IMR-90 (cell line): Measurements from ENCODE around the gene GTF3C1. TPM values are rescaled to one million over a fixed set of nuclear protein-coding genes. Genes with fewer than 3 reads are reported as not detected.

Source experiments
- ATAC-seq: fragments of 200-7000 bp; cut with Tn5 transposase; 2 replicates; pipeline ENCODE4 v1.9.1; 2020; ENCODE audit warnings: low read depth, mild to moderate bottlenecking, moderate library complexity
- BruUV-seq: library from RNA; stranded (reverse); fragments of 400-500 nt; replicated peaks from 2 replicates; lab custom pipeline; 2021; lab: Mats Ljungman, UMichigan
- CTCF ChIA-PET: fragments of 300-600 bp; formaldehyde crosslinking; extraction: SDS; loops from one replicate; lab custom pipeline; 2021; ENCODE audit warnings: antibody characterized with exemption; lab: Yijun Ruan, JAX
- POLR2A ChIA-PET: fragments of 300-600 bp; sonication (Branson Sonifier 250); formaldehyde crosslinking; loops from one replicate; lab custom pipeline; 2022; ENCODE audit warnings: antibody characterized with exemption; ENCODE audit not compliant: unreplicated experiment; lab: Charles Lee
- DNase-seq: peaks from one replicate; pipeline ENCODE4 v3.0.0; 2013
- H2AFZ ChIP-seq: replicated peaks from 2 replicates; pipeline ENCODE3; 2013; ENCODE audit warnings: low read length, mild to moderate bottlenecking; ENCODE audit not compliant: poor library complexity
- H2AK5ac ChIP-seq: 2 replicates; pipeline ENCODE4 v1.6.1; 2013; ENCODE audit warnings: low read depth, low read length, inconsistent platforms
- H2AK9ac ChIP-seq: replicated peaks from 2 replicates; pipeline ENCODE3; 2013; ENCODE audit warnings: mild to moderate bottlenecking, low read depth, low read length, moderate library complexity; ENCODE audit not compliant: poor library complexity
- H2BK120ac ChIP-seq: 2 replicates; pipeline ENCODE4 v1.6.1; 2013; ENCODE audit warnings: low read depth, low read length, inconsistent platforms
- H2BK15ac ChIP-seq: 3 replicates; pipeline ENCODE4 v1.6.1; 2013; ENCODE audit warnings: low read depth, low read length, inconsistent platforms
- H2BK20ac ChIP-seq: 2 replicates; pipeline ENCODE4 v1.6.1; 2013; ENCODE audit warnings: low read depth, mild to moderate bottlenecking, inconsistent platforms, low read length, moderate library complexity
- H2BK5ac ChIP-seq: 2 replicates; pipeline ENCODE4 v1.6.1; 2013; ENCODE audit warnings: mild to moderate bottlenecking, low read depth, low read length, inconsistent platforms; ENCODE audit not compliant: poor library complexity, severe bottlenecking
- H3K14ac ChIP-seq: replicated peaks from 2 replicates; pipeline ENCODE4 v1.6.1; 2013; ENCODE audit warnings: low read depth, low read length, inconsistent platforms
- H3K18ac ChIP-seq: 2 replicates; pipeline ENCODE4 v1.6.1; 2013; ENCODE audit warnings: low read depth, low read length, control low read depth
- H3K23ac ChIP-seq: 2 replicates; pipeline ENCODE4 v1.6.1; 2013; ENCODE audit warnings: low read depth, low read length, inconsistent platforms
- H3K27ac ChIP-seq: 2 replicates; pipeline ENCODE4 v1.5.1; 2013; ENCODE audit warnings: mild to moderate bottlenecking, control low read depth, low read length; ENCODE audit not compliant: insufficient read depth
- H3K27me3 ChIP-seq: 2 replicates; pipeline ENCODE4 v1.6.1; 2013; ENCODE audit warnings: low read length; ENCODE audit not compliant: control insufficient read depth, insufficient read depth
- H3K36me3 ChIP-seq: 2 replicates; pipeline ENCODE4 v1.6.1; 2013; ENCODE audit warnings: low read length, mixed read lengths; ENCODE audit not compliant: control insufficient read depth, insufficient read depth
- H3K4ac ChIP-seq: 2 replicates; pipeline ENCODE4 v1.6.1; 2013; ENCODE audit warnings: low read depth, low read length, inconsistent platforms
- H3K4me1 ChIP-seq: 2 replicates; pipeline ENCODE4 v1.6.1; 2013; ENCODE audit warnings: low read length, mixed read lengths; ENCODE audit not compliant: control insufficient read depth, insufficient read depth
- H3K4me2 ChIP-seq: 2 replicates; pipeline ENCODE4 v1.6.1; 2013; ENCODE audit warnings: low read depth, mild to moderate bottlenecking, control low read depth, low read length, moderate library complexity
- H3K4me3 ChIP-seq: 2 replicates; pipeline ENCODE4 v1.5.1; 2013; ENCODE audit warnings: low read depth, mild to moderate bottlenecking, control low read depth, low read length, moderate library complexity; ENCODE audit not compliant: insufficient read depth
- H3K56ac ChIP-seq: 2 replicates; pipeline ENCODE4 v1.6.1; 2013; ENCODE audit warnings: low read length, inconsistent platforms; ENCODE audit not compliant: insufficient read depth; ENCODE audit errors: extremely low read depth
- H3K79me1 ChIP-seq, 2 experiments: 2 replicates each; pipeline ENCODE4 v1.6.1; 2013; ENCODE audit warnings: low read length in 2 of 2, inconsistent platforms in 1 of 2, low read depth in 1 of 2
- H3K9ac ChIP-seq: 2 replicates; pipeline ENCODE4 v1.6.1; 2013; ENCODE audit warnings: low read depth, low read length, control low read depth
- H3K9me1 ChIP-seq: 2 replicates; pipeline ENCODE4 v1.6.1; 2013; ENCODE audit warnings: low read length, inconsistent platforms; ENCODE audit not compliant: insufficient read depth
- H3K9me3 ChIP-seq: 2 replicates; pipeline ENCODE4 v1.6.1; 2013; ENCODE audit warnings: low read length; ENCODE audit not compliant: control insufficient read depth, insufficient read depth
- H4K20me1 ChIP-seq: 2 replicates; pipeline ENCODE4 v1.6.1; 2013; ENCODE audit warnings: low read length, inconsistent platforms; ENCODE audit not compliant: insufficient read depth
- H4K5ac ChIP-seq: 2 replicates; pipeline ENCODE4 v1.6.1; 2013; ENCODE audit warnings: mild to moderate bottlenecking, low read depth, low read length, control low read depth
- H4K8ac ChIP-seq, 2 experiments: 2 replicates each; pipeline ENCODE4 v1.6.1; 2013; ENCODE audit warnings: low read depth in 2 of 2, low read length in 2 of 2, control low read depth in 1 of 2, inconsistent platforms in 1 of 2
- H4K91ac ChIP-seq: 2 replicates; pipeline ENCODE4 v1.6.1; 2013; ENCODE audit warnings: low read depth, low read length, inconsistent platforms; ENCODE audit not compliant: insufficient read depth
- RFX5 ChIP-seq: IDR thresholded peaks from 2 replicates; pipeline ENCODE4 v1.8.0; 2012; ENCODE audit warnings: low read depth, mild to moderate bottlenecking, low read length, moderate library complexity
- WGBS, 2 experiments: methylation state at CpG; one replicate each; pipeline versions ENCODE4 v1.1.5 to v1.1.7; 2013; ENCODE audit warnings: missing lambda C conversion rate in 2 of 2; ENCODE audit not compliant: insufficient read length in 1 of 2; ENCODE audit errors: extremely low coverage in 2 of 2; 5-methylcytosine and 5-hydroxymethylcytosine counted together
- dilution Hi-C: fragments of 300-500 bp; cut with HindIII; formaldehyde crosslinking; loops from one replicate; pipeline ENCODE4 v1.14.3; 2018; ENCODE audit warnings: low sequenced_read_pairs; ENCODE audit not compliant: unreplicated experiment
- in situ Hi-C: fragments of 300-500 bp; cut with MboI; formaldehyde crosslinking; loops from 3 replicates; pipeline ENCODE4 v1.14.3; 2019; ENCODE audit warnings: low sequenced_read_pairs, inconsistent platforms, mixed read lengths
- intact Hi-C: fragments of 100-400 bp; cut with micrococcal nuclease; formaldehyde crosslinking; loops from 2 replicates; pipeline ENCODE4 v1.10.0; 2022
- polyA plus RNA-seq, 3 experiments: library from polyadenylated mRNA; depleted of rRNA; stranded (reverse); fragments of >200 nt; gene quantifications; 2 replicates each; pipeline ENCODE4 v1.2.3, GENCODE V29; 2012; ENCODE audit warnings: low replicate concordance in 1 of 3
- total RNA-seq: library from RNA; depleted of rRNA; stranded (reverse); fragments of >200 nt; gene quantifications from 2 replicates; pipeline ENCODE4 v1.2.3, GENCODE V29; 2012

Gene GTF3C1
- total and polyA plus RNA-seq, 2 of the 4 experiments (the other 2 are of a cell fraction), result 50.8 to 68.1 TPM

DNA sequence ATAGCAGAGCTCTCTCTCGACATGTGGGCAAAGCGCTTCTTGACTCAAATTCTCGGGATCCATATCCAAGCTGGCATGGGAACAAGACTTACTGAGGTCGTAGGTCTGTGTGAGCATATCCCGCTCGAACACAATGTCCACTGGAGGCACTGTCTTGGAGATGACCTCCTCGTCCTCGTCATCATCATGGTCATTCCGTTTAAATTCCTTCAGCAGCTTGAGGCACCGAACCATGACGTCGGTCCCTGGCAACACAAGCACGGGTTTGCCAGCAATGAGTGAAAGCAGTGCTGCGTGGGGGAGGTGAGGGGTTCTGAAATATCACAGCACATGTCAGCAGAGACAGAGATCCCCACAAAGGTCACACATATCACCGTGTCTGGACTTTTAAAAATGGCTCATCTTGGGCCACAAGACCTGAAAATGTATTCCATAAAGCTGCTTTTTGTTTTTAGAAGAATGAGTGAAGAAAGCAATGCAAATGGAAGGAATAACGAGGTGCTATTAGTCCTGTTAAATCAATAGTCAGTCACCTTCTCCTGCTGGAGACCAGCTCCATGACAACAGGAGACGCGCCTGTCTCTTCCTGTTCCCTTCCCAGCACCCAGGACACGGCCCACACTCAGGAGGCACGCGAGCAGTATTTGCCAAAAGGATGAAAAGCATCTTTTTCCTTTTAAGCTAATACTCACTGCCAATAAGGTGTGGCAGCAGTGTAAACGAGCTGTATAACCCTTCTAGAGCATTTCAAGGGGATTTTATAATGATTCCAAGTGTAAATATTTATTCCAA lies 37.9 kb downstream of the GTF3C1 start:
- H2AK9ac ChIP-seq, result no peak overlapping the region
- H3K9ac ChIP-seq, result no peak overlapping the region
- peaks cover 52% of the 10 kb centered on the region for H3K36me3 ChIP-seq
- H3K9me1 ChIP-seq, result peaks cover 18% of the 10 kb centered on the region
- H2AK5ac ChIP-seq, result no peak overlapping the region
- no peak overlapping the region for H2BK5ac ChIP-seq
- no peak overlapping the region for H4K91ac ChIP-seq
- H3K23ac ChIP-seq, result no peak overlapping the region
- no peak overlapping the region for H3K4me3 ChIP-seq
- H3K4me1 ChIP-seq, result peaks cover 4% of the 10 kb centered on the region
- no peak overlapping the region for H2AFZ ChIP-seq
- no peak overlapping the region for H3K18ac ChIP-seq
- H4K8ac ChIP-seq, result no peak overlapping the region
- H4K5ac ChIP-seq, result no peak overlapping the region
- no peak overlapping the region for H3K4ac ChIP-seq
- no peak overlapping the region for H2BK20ac ChIP-seq
- H3K14ac ChIP-seq, result no peak overlapping the region
- peaks cover 5 to 41% of the 10 kb centered on the region in 2 experiments; a peak in 3 of 4 replicates for H3K79me1 ChIP-seq
- H3K4me2 ChIP-seq, result no peak overlapping the region
- H3K27me3 ChIP-seq, result no peaks in the 10 kb centered on the region
- no peak overlapping the region for H3K27ac ChIP-seq
- dilution Hi-C loops, result no loop called here
- DNase-seq (no peak), ATAC-seq (no peak)
- peaks cover 23% of the 10 kb centered on the region for H4K20me1 ChIP-seq
- intact Hi-C loops, result no loop called here
- in situ Hi-C loops, result no loop called here
- H2BK15ac ChIP-seq, result no peak overlapping the region
- POLR2A ChIA-PET, result no interaction called here
- H2BK120ac ChIP-seq, result no peak overlapping the region
- H3K56ac ChIP-seq, result no peak overlapping the region
- no TSS peak for BruUV-seq
- no peak for TF ChIP-seq RFX5
- H3K9me3 ChIP-seq, result no peaks in the 10 kb centered on the region
- 92% methylated on average over 10 of the region's 22 CpGs; no CpG with 5 or more reads in 1 of the 2 experiments for WGBS, 2 experiments
- CTCF ChIA-PET, result interaction anchor here (1.0 kb wide), 1 partner anchor 10 kb away, joined by 3 read pairs; no protein-coding TSS in a partner anchor
